Renal cortical epithelial cell (primary cell): Measurements from ENCODE around the gene NIBAN1. TPM values are rescaled to one million over a fixed set of nuclear protein-coding genes. Genes with fewer than 3 reads are reported as not detected.
"Not testable (repeated sequence)": the region's sequence is repeated elsewhere in the genome, so short reads cannot be mapped to it uniquely, and the experiment has no call there.

Experiments
- DNase-seq: peaks from one replicate; pipeline ENCODE4 v3.0.0-alpha.2; 2011; ENCODE audit warnings: low read depth
- total RNA-seq: library from RNA; depleted of rRNA; stranded (reverse); fragments of >200 nt; gene quantifications from 2 replicates; pipeline ENCODE4 v1.2.3, GENCODE V29; 2014

NIBAN1 gene
- total RNA-seq, 1 donor from 2014 or later, result 30.2 TPM

DNA sequence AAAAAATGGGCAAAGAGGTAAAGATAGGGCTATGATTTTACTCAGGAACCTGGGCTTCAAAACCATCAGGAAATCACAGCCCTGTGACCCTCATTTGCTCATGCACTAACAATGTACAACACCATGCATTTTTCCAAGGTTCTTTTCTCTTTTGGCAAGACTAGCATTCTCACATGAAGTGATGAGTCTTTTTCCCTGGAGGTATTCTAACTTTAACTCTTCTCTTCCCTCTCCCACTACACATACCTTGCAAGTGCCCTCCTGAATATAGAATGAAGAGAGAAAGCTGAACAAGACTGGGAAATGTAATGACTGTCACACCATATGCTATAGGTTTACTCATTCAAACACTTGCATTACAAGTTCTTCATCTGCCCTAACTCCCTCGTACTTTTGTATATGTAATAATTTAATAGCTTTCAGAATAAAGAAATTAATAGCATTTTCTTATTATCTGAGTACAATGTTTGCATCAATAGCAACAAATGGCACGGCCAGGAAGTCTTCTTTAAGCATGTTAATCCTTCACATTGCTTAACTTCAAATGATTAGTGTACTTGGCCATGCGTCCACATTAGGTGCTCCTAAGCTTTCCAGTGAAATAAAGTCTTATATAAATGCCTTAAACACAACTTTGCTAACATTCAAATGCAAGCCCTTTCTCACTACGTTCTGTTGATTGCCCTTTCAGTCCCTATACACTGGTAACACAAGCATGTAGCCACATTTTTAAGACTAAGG lies 1.8 kb downstream of the NIBAN1 start:
- peak; percentile 69 for DNase-seq

DNA sequence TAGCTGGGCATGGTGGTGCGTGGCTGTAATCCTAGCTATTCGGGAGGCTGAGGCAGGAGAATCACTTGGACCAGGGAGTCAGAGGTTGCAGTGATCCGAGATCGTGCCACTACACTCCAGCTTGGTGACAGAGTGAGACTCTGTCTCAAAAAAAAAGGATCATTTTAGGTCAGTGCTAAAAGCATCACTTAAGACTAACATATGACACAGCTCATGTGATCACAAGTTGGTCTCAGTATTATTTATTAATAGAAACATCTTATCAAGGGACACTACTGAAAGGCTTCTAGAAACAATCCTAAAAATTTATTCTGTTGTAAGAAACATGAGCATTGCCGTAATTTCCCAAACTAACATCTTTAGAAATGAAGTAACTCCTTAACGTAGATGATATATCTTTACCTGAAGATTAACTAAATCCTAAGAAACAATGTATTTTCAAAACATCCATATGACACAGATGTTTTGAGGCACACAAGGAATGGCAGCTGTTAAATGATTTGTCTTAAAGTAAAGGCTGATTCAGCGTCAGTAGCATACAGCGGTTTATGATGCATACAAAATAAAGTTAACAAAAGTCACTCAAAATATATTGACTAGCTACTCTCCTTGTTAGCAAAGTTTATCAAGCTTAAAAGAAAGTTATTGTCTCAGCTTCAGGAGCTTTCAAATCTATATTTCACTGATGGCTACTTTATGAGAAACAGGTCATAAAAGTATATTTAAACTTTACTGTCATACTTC lies 2.6 kb downstream of the NIBAN1 start:
- DNase-seq, result no peak

DNA sequence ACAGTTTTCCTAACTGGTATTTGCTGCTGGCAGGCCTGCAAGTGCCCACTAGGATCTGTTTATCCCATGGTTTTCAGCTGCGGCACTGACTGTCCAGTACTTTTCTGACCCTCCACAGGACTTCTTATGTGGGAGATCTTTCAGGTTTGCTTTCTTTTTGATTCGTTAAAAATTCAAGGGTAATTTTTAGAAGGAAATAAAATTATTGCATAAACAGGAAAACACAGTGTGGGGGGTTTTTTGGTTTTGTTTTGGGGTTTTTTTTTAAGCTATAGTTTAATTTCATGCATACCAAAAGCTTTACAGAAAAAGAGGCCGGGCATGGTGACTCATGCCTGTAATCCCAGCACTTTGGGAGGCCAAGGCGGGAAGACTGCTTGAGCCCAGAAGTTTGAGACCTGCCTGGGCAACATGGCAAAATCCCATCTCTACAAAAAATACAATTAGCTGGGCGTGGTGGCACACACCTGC lies 3.6 kb downstream of the NIBAN1 start:
- DNase-seq, result no peak

DNA sequence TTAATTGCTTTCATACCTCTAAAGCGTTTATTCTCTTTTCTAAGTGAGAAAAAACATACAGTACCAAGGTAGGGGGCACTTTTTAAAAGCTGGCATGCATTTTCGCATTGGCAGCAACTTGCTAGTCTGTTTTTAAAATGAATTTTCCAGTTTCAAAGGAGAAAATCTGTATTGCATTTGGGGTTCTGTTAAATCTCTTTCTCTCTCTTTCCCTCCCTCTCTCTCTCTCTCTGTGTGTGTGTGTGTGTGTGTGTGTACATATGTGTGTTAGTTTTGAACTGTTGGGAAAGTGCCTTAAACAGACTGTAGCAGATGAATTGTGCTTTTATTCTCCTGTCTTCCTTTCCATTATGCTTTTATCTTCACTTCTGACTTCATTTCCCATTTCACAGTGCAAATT lies 7.3 kb downstream of the NIBAN1 start:
- no peak for DNase-seq

DNA sequence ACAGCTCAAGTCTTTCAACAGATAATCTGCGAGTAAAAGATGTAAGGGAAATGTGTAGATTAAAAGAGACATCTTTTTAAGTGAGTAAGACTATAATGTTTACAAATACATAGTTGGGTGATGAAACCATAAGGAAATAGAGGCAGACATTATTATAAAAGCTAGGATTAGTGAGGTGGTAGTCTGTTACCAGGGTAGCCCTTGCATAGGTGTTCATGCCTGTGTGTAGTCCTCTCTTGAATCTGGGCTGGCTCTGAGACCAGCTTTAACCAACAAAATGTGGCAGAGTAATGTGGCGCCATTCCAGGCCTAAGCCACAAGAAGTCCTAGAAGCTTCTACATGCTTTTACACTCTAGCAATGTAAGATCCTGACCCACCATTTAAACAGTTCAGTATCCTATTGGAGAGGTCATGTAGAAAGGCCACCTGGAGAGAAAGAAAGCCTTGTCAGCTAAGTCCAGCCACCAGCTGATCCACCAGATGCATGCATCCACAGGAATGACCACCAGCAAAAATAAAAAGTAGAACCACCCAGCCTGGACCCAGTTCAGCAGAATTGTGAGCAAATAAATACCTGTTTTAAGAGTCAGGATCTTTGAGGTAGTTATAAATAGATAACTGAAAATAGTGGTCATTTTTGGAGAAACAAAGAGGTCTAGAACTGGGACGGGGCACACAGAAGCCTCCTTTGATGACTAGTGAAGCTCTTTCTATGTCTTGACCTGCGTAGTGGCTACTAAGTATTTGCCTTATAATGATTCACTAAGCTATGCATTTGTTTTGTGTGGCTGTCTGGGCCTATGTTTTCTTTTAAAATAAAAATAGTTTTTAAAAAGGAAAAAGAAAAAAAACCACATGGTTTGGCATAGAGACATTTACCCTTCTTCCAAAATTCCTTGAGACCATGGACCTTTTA lies 8.1 kb downstream of the NIBAN1 start:
- DNase-seq, result no peak

DNA sequence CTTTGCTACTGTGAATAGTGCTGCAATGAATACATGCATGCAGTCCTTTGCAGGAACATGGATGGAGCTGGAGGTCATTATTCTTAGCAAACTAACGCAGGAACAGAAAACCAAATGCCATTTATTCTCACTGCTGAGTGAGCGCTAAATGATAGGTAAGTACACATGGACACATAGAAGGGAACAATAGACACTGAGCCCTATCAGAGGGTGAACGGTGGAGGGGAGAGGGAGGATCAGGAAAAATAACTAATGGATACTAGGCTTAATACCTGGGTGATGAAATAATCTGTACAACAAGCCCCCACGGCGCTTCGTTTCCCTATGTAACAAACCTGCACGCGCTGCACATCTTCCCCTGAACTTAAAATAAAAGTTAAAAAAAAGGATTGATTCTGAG lies 8.9 kb downstream of the NIBAN1 start:
- DNase-seq, result no peak

DNA sequence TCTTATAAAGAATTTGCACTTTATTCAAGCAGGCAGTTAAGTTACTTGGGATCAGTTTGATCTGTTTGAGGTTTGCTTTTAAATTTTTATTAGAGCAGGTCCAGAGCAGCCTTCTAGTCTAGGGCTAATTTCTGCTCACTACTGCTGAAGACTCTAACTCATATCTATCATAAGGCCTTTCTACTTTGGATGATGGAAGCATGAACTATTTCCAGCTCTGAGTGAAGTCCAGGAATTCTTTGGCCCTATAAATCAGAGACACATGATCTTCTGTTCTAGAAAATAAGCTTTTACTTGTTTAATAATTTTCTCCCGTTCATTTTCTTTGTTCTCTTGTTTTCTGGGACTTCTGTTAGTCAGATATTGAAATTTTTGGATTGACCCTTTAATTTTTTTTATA lies 14.7 kb downstream of the NIBAN1 start:
- DNase-seq, result no peak

DNA sequence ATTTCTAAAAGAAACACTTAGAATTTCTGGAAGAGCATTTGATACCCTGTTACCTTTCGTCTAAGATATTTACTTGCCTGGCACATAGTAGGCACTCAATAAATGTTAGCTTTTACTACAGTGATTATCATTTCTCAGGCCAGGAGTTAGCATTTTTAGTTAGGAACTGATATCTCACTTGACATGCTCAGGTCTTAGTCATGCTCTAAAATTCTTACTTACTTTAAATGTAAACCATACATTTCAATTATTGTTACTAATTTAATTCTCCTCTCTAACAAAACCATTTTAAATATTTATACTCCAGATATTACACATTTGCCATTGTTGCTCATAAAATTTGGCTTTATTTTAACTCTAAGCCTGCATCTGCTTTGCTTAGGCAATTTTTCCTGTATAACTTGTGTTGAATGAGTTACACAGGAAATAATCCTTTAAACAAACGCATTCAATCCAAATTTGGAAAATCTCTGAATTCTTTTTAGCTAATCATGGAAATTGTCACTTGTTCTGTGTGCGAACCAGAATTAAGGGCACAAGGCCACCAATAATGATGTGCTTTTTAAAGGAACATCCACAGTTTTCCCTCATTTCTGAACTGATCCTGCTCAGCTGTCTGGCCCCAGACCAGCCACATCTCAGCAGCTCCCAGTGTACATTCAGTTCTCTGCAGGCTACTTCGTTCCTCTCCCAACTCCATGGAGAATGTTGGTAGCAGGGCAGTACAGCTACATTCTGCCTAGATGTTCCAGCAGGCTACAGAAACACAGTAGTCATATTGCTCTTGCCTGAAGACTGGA lies 15.6 kb downstream of the NIBAN1 start:
- DNase-seq, result no peak

DNA sequence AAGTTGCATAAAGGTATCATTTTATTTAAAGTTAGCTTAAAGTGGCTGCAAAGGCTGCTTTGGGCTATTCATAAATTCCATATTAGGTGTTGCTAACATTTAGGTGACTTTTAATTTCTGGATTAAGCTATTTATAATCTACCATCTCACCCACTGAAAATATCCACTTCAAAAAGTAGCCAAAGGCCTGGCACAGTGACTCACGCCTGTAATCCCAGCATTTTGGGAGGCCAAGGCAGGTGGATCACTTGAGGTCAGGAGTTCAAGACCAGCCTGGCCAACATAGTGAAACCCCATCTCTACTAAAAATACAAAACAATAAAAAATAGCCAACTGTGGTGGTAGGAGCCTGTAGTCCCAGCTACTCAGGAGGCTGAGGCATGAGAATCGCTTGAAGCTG lies 16.4 kb downstream of the NIBAN1 start:
- DNase-seq, result not testable (repeated sequence)

DNA sequence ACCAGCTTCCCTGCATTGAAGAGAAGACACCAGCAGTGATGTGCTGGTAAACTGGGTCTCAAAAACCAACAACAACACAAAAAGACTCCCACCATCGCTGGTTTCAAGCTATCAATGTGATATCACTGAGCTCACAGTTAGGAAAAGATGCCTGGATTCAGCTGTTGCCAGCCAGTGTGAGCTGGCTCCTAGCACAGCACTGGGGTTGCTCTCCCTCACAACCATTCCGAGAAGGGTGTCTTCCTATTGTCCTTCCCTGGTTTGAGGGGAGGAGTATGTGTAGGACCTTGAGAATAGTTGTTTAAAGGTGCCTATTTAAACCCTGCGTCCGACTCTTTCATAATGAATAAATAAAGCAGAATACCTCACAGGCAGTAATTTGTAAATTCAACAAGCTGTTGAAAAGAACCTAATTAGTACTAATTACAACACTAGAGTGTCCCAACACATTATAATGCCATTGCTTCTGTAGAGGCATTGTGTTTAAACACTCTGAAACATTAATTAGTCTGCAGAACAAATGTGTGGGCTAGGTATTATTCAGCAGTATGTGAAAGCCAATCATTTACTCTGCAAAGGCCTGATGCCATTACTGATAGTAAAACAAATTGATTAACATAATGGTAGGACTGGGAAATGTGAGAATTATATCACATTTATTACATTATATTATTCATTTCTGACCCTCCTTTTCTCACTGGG lies 17.2 kb downstream of the NIBAN1 start:
- no peak for DNase-seq

DNA sequence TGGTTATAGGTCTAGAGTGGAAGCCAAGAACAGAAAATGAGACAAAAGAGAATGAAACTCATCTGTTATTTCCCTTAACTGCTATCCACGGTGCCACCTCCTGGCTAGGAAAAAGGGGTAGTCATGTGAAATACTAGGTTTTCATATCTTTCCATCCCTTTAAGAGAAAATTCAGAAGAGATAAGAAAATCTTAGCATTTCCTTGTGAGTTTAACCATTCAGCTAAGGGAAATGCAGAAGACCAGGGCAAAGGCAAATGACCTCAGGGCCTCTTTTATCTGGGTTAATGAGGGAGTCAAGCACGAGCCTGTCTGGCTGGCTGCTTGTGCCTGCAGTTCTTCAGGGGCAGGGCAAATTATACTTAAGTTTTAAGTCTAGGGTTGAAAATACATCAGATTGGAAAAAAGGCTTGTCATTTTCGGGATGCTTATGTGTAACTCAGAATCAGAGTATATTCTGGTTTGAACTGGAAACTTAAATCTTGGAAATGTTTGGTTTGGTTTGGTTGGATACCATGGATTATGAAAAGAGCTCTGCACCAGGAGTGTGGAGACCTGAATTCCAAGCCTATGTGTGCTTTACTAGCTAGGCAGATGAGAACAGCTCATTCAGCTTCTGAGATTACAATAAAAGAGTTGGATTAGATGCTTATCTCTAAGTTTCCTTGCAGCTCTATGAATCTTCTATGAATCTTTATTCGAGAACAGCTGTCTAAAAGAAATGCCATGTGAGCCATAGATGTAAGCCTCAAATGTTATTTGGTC lies 19.9 kb downstream of the NIBAN1 start:
- DNase-seq, result no peak

DNA sequence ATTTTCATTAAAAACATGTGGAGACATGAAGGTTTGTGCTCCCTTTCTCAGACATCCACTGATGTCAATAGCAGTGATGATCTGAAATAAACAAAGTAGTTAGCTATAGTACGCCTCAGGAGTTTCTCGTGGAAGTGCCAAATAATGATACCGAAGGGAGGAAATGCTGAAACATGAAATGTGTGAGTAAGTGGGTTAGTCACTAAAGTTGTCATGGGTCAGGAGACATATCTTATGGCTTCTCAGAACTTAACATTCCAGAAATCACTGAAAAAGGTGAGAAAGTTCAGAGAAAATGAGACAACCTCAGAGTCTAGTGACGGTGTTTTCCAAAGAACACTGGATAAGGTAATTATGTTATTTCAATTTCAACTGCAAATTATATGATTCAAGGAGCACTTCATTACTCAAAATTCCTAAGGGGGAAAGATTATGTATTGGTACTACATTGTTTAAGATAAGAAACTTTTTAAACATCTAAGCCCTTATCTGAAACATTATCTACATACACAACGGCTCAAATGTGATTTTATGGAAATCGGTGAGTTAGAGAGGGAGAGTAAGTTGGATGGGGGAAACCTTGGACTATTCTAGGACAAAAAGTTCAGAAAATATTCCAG lies 20.6 kb downstream of the NIBAN1 start:
- peak; percentile 97 for DNase-seq

DNA sequence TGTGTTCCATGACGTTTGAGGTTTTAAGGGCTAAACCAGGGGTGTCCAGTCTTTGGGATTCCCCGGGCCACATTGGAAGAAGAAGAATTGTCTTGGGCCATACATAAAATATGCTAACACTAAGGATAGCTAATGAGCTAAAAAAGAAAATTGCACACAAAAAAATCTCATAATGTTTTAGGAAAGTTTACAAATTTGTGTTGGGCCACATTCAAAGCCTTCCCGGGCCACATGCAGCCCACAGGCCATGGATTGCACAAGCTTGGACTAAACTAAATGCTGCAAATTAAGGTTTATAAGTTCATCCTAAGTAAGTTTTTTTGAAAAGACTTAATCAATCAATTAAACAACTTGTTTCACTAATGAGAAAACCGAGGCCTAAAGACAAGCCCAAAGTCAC lies 21.9 kb downstream of the NIBAN1 start:
- DNase-seq, result no peak

DNA sequence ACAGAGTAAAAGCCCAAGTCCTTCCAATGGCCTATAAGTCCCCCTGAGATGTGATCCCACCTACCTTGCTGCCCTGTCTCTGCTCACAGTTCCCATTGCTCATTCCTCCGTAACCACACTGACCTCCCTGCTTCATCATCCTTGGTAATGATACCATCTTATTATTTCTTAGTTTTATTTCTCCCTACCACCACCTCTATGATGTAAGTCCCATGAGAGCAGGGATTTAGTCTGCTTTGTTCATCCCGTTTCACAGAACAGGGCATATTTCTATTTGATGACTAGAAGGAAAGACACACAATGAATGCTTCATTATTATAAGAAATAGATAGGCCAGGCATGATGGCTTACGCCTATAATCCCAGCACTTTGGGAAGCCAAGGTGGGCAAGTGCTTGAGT lies 22.5 kb downstream of the NIBAN1 start:
- no peak for DNase-seq

DNA sequence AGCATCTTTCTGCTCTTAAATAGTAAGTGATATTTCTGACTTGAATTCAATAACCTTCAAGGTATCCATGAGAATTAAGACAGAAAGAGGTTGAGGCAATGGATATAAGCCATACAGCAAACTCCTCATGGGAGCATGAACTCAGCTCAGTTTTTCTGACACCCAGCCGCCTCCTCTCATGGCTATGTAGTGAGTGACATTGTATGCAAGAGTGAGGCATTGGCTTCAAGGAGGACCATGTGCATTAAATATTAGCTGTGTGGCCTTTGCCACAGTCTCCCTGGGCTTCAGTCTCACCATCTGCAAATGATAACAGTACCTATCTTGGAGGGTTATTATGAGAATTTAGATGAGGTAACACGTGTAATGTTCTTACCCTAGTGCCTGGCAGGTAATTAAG lies 23.4 kb downstream of the NIBAN1 start:
- DNase-seq, result no peak

DNA sequence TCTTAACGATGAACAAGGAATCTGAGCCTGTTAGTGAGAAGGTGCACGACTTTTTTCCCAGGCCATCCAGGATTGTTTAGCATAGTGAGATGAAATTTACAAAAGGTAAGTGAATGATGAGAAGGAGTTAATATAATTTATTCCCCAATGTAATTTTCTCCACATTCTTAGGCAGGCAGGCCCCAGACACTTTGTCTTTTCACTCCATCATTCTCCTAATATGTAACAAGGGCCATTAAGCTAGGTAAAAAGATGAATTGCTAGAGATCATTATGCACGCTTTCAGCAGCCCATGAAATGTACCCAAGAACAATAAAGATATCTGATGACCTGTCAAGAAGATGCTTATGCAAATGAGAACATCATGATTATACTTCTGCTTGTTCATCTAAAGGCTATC lies 24.1 kb downstream of the NIBAN1 start:
- DNase-seq, result no peak

DNA sequence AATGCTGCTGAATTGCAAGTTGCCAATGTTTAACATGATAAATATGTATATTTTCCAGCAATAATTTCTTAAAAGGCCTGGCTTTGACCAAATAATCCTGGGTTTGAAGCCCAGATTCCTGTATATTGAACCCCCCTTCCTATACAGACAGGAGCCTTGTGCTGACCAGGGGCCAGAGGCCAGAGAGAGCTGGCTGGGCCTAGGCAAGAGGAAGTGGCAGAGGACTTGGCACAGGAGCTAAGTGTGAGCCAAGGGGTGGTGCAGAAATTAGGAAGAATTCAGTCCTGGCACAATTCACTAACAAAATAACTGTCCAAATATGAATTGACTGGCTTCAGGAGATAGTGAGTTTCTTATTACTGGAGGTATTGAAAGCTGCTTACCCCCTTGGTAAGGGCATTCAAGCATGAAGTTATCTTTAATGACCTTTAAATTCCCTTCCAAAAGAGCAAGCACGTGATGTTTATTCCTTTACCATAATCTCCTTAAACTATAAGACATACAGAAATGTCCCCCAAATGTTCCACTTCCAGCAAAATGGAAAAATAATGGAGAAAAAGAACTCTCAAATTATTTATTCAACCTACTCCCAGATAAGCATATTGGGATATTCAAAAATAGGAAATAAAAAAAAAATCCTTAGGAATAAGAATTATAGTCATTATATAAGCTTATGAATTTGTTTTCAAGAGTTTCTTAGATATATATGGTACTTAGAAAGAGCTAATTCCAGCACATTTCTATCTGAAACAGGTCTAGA lies 26.6 kb downstream of the NIBAN1 start:
- no peak for DNase-seq

DNA sequence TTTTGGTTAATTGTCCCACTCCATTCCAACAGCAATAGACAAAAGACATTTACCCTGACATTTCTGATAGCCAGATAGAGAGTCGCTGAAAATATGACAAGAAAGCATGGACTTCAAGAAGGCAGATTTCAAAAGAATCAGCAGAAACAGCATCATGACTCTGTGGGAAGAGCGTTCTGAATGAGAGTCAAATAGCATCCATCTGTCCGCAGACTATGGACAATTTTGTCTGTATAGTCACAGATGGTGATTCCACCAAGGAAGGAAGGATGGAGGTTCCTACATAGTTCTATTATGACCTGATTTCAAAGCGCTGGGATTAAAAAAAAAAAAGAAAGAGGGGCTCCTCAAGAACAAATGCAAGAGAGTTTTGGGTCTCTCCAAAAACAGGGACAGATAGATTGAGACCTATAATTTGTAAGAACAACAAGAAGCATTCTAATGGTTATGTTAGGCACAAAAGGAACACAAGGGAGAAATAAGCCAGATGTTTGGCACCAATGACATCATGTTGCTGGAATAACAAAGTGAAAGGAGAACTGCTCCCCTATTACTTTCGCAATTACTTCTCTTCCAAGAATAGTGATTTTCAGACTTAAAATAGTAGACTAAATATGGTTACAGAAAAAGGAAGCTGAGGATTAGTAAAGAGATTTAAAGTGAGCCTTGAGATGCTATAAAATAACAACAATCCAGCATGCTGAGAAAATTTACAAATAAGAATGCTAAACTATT lies 28.5 kb downstream of the NIBAN1 start:
- peak; percentile 38 for DNase-seq
